ENCODE measurements around the gene ASF1B.
"Not testable (repeated sequence)": the region's sequence is repeated elsewhere in the genome, so short reads cannot be mapped to it uniquely, and the experiment has no call there.

The ASF1B gene

GRCh38 chr19:14159059-14159458 lies 22.7 kb upstream of the ASF1B start:
- DNase-seq (ENCODE audit: low read depth) = no peak

GRCh38 chr19:14158276-14159023 lies 22.1 kb upstream of the ASF1B start:
- DNase-seq (ENCODE audit: low read depth) = no peak

- DNase-seq (ENCODE audit: low read depth) = no peak
Observed at GRCh38 chr19:14156971-14157717, 20.8 kb upstream of the ASF1B start.

GRCh38 chr19:14156122-14156521 lies 19.7 kb upstream of the ASF1B start:
- no peak for DNase-seq (ENCODE audit: low read depth)

GRCh38 chr19:14155371-14155770 lies 19.0 kb upstream of the ASF1B start:
- DNase-seq (ENCODE audit: low read depth) = no peak

- DNase-seq (ENCODE audit: low read depth) = no peak
Observed at GRCh38 chr19:14152713-14153112, 16.3 kb upstream of the ASF1B start.

- DNase-seq (ENCODE audit: low read depth) = no peak
Observed at GRCh38 chr19:14150770-14151661, 14.6 kb upstream of the ASF1B start.

GRCh38 chr19:14150041-14150769 lies 13.8 kb upstream of the ASF1B start:
- no peak for DNase-seq (ENCODE audit: low read depth)

GRCh38 chr19:14149509-14149994 lies 13.2 kb upstream of the ASF1B start:
- no peak for DNase-seq (ENCODE audit: low read depth)

- DNase-seq (ENCODE audit: low read depth) = no peak
Observed at GRCh38 chr19:14148751-14149410, 12.5 kb upstream of the ASF1B start.

GRCh38 chr19:14147797-14148605 lies 11.6 kb upstream of the ASF1B start:
- no peak for DNase-seq (ENCODE audit: low read depth)

- DNase-seq (ENCODE audit: low read depth) = no peak
Observed at GRCh38 chr19:14146789-14147216, 10.4 kb upstream of the ASF1B start.

GRCh38 chr19:14146169-14146568 lies 9.8 kb upstream of the ASF1B start:
- DNase-seq (ENCODE audit: low read depth) = not testable (repeated sequence)

GRCh38 chr19:14145381-14145780 lies 9.0 kb upstream of the ASF1B start:
- DNase-seq (ENCODE audit: low read depth) = no peak

GRCh38 chr19:14142262-14143190 lies 6.1 kb upstream of the ASF1B start:
- DNase-seq (ENCODE audit: low read depth) = no peak

GRCh38 chr19:14141041-14141440 lies 4.7 kb upstream of the ASF1B start:
- DNase-seq (ENCODE audit: low read depth) = no peak

GRCh38 chr19:14139944-14140343 lies 3.6 kb upstream of the ASF1B start:
- DNase-seq (ENCODE audit: low read depth) = no peak

- DNase-seq (ENCODE audit: low read depth) = no peak
Observed at GRCh38 chr19:14138576-14139265, 2.3 kb upstream of the ASF1B start.
